ENCODE data around the gene TMEM86B. TPM values are rescaled to one million over a fixed set of nuclear protein-coding genes. Genes with fewer than 3 reads are reported as not detected.

The TMEM86B gene
- total RNA-seq, 1 donor from 2014 or later: 7.6 TPM

- DNase-seq: no peak
Observed at GRCh38 chr19:55220525-55220924, 8.0 kb downstream of the TMEM86B start.

GRCh38 chr19:55216461-55217198, 11.9 kb downstream of the TMEM86B start:
- Mint-ChIP-seq H3K4me1 (ENCODE audit: low read depth, unreplicated experiment) (peaks cover 1% of the 10 kb centered on the region), H3K9me3 (ENCODE audit: unreplicated experiment) (peaks cover 16% of the 10 kb centered on the region), H3K4me3 (ENCODE audit: unreplicated experiment) (peak overlapping the region; percentile 96), H3K36me3 (ENCODE audit: unreplicated experiment) (peaks cover 25% of the 10 kb centered on the region), H3K27me3 (ENCODE audit: unreplicated experiment) (peaks cover 12% of the 10 kb centered on the region), H3K27ac (ENCODE audit: unreplicated experiment) (peak overlapping the region; percentile 99)
- TF ChIP-seq CTCF (IDR thresholded peaks at IDR 0.05; ENCODE audit: partially characterized antibody, unreplicated experiment): no peak
- DNase-seq: peak; percentile 88

More at GRCh38 chr19:55220525-55220924, 8.0 kb downstream of the TMEM86B start:
- Mint-ChIP-seq H3K27me3 (ENCODE audit: unreplicated experiment) (peaks cover 9% of the 10 kb centered on the region), H3K27ac (ENCODE audit: unreplicated experiment) (no peak overlapping the region), H3K4me3 (ENCODE audit: unreplicated experiment) (no peak overlapping the region), H3K36me3 (ENCODE audit: unreplicated experiment) (peaks cover 24% of the 10 kb centered on the region), H3K9me3 (ENCODE audit: unreplicated experiment) (peaks cover 12% of the 10 kb centered on the region), H3K4me1 (ENCODE audit: low read depth, unreplicated experiment) (peaks cover 1% of the 10 kb centered on the region)
- TF ChIP-seq CTCF (IDR thresholded peaks at IDR 0.05; ENCODE audit: partially characterized antibody, unreplicated experiment): no peak

- Mint-ChIP-seq H3K4me1 (ENCODE audit: low read depth, unreplicated experiment) (peaks cover 7% of the 10 kb centered on the region), H3K27ac (ENCODE audit: unreplicated experiment) (no peak overlapping the region), H3K9me3 (ENCODE audit: unreplicated experiment) (peaks cover 16% of the 10 kb centered on the region), H3K36me3 (ENCODE audit: unreplicated experiment) (peaks cover 10% of the 10 kb centered on the region), H3K4me3 (ENCODE audit: unreplicated experiment) (no peak overlapping the region), H3K27me3 (ENCODE audit: unreplicated experiment) (peaks cover 17% of the 10 kb centered on the region)
- DNase-seq: no peak
- TF ChIP-seq CTCF (IDR thresholded peaks at IDR 0.05; ENCODE audit: partially characterized antibody, unreplicated experiment): no peak
Observed at GRCh38 chr19:55213547-55213946, 15.0 kb downstream of the TMEM86B start.

GRCh38 chr19:55212447-55212846, 16.1 kb downstream of the TMEM86B start:
- Mint-ChIP-seq H3K36me3 (ENCODE audit: unreplicated experiment) (peaks cover 10% of the 10 kb centered on the region), H3K4me3 (ENCODE audit: unreplicated experiment) (no peak overlapping the region), H3K27me3 (ENCODE audit: unreplicated experiment) (peaks cover 17% of the 10 kb centered on the region), H3K4me1 (ENCODE audit: low read depth, unreplicated experiment) (peaks cover 5% of the 10 kb centered on the region), H3K27ac (ENCODE audit: unreplicated experiment) (no peak overlapping the region), H3K9me3 (ENCODE audit: unreplicated experiment) (peaks cover 16% of the 10 kb centered on the region)
- peak; percentile 49 for DNase-seq
- TF ChIP-seq CTCF (IDR thresholded peaks at IDR 0.05; ENCODE audit: partially characterized antibody, unreplicated experiment): no peak

- H3K4me3 Mint-ChIP-seq (ENCODE audit: unreplicated experiment): peak overlapping the region; percentile 59
- peaks cover 12% of the 10 kb centered on the region for H3K27me3 Mint-ChIP-seq (ENCODE audit: unreplicated experiment)
- TF ChIP-seq CTCF (IDR thresholded peaks at IDR 0.05; ENCODE audit: partially characterized antibody, unreplicated experiment): no peak
- no peaks in the 10 kb centered on the region for H3K36me3 Mint-ChIP-seq (ENCODE audit: unreplicated experiment)
- peaks cover 8% of the 10 kb centered on the region for H3K4me1 Mint-ChIP-seq (ENCODE audit: low read depth, unreplicated experiment)
- DNase-seq: no peak
- no peak overlapping the region for H3K27ac Mint-ChIP-seq (ENCODE audit: unreplicated experiment)
- peaks cover 9% of the 10 kb centered on the region for H3K9me3 Mint-ChIP-seq (ENCODE audit: unreplicated experiment)
Observed at GRCh38 chr19:55209693-55210472, 18.7 kb downstream of the TMEM86B start.
